Neural cell (in vitro differentiated cells): ENCODE measurements around the gene PPARG.
"Not testable (repeated sequence)": the region's sequence is repeated elsewhere in the genome, so short reads cannot be mapped to it uniquely, and the experiment has no call there.

ENCODE experiments used
- CTCF ChIP-seq: fragments of 450-650 bp; IDR thresholded peaks from 2 replicates; pipeline ENCODE4 v1.5.1; 2014; ENCODE audit warnings: antibody characterized with exemption, mild to moderate bottlenecking, moderate library complexity; ENCODE audit not compliant: poor library complexity, severe bottlenecking
- EP300 ChIP-seq: fragments of 450-650 bp; conservative IDR thresholded peaks from 2 replicates; pipeline ENCODE4 v1.6.1; 2014; ENCODE audit warnings: antibody characterized with exemption, mild to moderate bottlenecking, moderate library complexity; ENCODE audit not compliant: poor library complexity, severe bottlenecking
- EZH2 ChIP-seq: fragments of 200-600, 300-800 bp; shearing (Covaris generic), sonication (generic); IDR thresholded peaks from 2 replicates; pipeline ENCODE4 v1.6.1; 2014; ENCODE audit warnings: antibody characterized with exemption, low read length, borderline replicate concordance, mild to moderate bottlenecking; ENCODE audit not compliant: insufficient read depth, poor library complexity, severe bottlenecking
- MXI1 ChIP-seq: fragments of 450-650 bp; conservative IDR thresholded peaks from 2 replicates; pipeline ENCODE4 v1.6.1; 2014; ENCODE audit warnings: antibody characterized with exemption, mild to moderate bottlenecking; ENCODE audit not compliant: poor library complexity, severe bottlenecking
- POLR2AphosphoS5 ChIP-seq: IDR thresholded peaks from 2 replicates; pipeline ENCODE4 v1.6.1; 2012
- RAD21 ChIP-seq: fragments of 450-650 bp; conservative IDR thresholded peaks from 2 replicates; pipeline ENCODE4 v1.6.1; 2014; ENCODE audit warnings: antibody characterized with exemption, mild to moderate bottlenecking, moderate library complexity
- REST ChIP-seq: IDR thresholded peaks from 2 replicates; pipeline ENCODE4 v1.6.1; 2012; ENCODE audit warnings: borderline replicate concordance
- SMC3 ChIP-seq: fragments of 450-650 bp; conservative IDR thresholded peaks from 2 replicates; pipeline ENCODE4 v1.6.1; 2014; ENCODE audit warnings: antibody characterized with exemption, mild to moderate bottlenecking, moderate library complexity; ENCODE audit not compliant: poor library complexity
- TAF1 ChIP-seq: IDR thresholded peaks from 2 replicates; pipeline ENCODE4 v1.6.1; 2012; ENCODE audit warnings: low read depth

GRCh38 chr3:12285779-12286178, 3.1 kb upstream of the PPARG start:
- TF ChIP-seq CTCF, TAF1, EP300, EZH2, REST, POLR2AphosphoS5, SMC3, RAD21, MXI1: not testable (repeated sequence)
